HG03342 (cell line): Measurements from ENCODE around the gene CELSR1.
"Not testable (repeated sequence)": the region's sequence is repeated elsewhere in the genome, so short reads cannot be mapped to it uniquely, and the experiment has no call there.

ENCODE experiments used
- ATAC-seq: cut with Tn5 transposase; IDR thresholded peaks from one replicate; pipeline ENCODE4 v1.9.1; 2021; ENCODE audit warnings: mild to moderate bottlenecking, moderate library complexity; ENCODE audit not compliant: unreplicated experiment

CELSR1 gene

DNA sequence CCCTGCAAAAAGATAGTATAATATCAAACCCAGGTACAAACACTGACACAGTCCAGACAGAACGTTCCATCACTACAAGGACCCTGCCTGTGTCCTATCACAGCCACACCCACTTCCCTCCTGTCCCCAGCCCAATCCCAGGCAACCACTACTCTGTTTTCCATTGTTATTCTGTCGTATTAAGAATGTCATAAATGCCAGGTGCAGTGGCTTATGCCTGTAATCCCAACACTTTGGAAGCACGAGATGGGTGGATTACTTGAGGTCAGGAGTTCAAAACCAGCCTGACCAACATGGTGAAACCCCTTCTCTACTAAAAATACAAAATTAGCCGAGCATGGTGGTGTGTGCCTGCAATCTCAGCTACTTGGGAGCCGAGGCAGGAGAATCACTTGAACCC lies 112.9 kb downstream of the CELSR1 start:
- ATAC-seq: no peak

DNA sequence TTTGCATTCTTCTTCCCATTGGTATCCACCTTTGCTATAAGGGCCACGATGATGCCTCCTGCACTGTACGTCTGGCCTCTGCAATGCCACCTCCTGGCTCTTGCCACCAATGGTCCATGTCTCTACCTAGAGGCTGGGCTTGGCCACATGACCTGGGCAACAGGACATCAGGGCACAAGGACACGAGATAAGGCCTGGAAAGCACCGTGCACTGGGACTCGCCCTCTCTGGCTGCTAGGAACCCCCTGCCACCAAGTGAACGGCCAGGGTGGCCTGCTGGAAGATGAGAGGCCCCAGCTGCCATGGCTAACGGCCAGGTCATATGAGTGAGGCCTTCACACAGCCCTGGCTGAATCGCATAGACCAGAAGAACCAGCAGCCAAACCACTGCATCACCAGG lies 114.5 kb downstream of the CELSR1 start:
- no peak for ATAC-seq

- no peak for ATAC-seq
Observed at GRCh38 chr22:46421267-46421666, 116.2 kb downstream of the CELSR1 start.

DNA sequence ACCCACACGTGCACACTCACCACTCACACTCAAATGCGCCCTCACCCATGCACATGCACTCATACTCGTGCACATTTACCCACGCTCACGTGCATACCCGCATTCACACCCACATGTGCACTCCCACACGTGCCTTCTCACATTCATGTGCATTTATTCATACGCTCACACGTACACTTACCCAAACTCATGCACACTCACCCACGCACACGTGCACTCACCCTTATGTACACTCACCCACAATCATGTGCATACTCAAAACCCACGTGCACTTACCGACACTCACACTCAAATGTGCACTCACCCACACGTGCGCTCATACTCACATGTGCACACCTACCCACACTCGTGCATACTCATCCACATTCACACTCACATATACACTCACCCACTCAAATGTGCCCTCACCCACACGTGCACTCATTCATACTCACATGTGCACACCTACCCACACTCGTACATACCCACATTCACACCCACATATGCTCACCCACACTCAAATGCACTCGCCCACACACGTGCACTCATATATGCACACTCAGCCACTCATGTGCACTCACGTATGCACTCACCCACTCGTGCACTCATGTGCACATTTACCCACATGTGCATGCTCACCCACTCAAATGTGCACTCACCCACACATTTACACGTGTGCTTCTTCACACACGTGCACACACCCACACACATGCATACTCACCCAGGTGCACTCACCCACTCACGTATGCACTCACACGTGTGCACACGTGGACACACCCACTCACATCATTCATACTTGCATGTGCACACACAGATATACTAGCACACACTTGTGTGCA lies 117.5 kb downstream of the CELSR1 start:
- no peak for ATAC-seq

DNA sequence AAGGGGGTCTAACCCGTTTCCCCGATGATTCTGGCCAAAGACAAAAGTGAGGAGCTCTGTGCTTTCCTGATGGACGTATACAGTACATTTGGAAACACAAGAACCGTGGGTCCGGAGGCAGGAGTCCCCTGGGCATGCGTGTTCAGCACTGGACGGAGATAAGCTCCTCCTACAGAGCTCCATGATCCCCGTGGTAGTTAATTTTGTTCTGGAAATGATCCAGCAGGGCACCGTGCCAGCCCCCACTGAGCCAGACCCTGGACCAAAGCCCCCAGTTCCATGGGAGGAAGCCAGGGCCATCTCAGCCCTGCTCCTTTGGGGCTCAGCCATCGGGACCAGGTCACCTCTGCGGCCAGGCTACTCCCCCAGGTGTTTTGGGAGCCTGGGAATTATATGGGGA lies 118.6 kb downstream of the CELSR1 start:
- ATAC-seq: no peak

DNA sequence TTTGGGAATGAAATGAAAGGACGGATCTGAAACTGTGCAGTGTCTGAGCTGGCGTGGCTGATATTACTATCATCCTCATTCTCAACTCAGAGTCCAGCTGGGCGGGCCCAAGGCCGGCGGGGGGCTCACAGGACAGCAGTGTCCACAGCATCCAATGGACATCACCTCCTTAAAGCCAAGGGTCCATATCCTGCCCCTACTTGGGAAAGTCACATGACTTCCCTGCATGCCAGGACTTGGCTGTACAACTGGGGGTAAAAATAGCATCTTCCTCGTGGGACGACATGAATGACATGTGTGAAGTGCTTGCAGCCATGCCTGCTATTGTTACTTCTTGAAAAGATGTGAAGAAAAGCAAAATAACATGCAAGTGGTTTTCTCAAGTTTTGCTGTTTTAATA lies 119.7 kb downstream of the CELSR1 start:
- no peak for ATAC-seq

- no peak for ATAC-seq
Observed at GRCh38 chr22:46416891-46417580, 120.4 kb downstream of the CELSR1 start.

- no peak for ATAC-seq
Observed at GRCh38 chr22:46416520-46416871, 120.9 kb downstream of the CELSR1 start.

DNA sequence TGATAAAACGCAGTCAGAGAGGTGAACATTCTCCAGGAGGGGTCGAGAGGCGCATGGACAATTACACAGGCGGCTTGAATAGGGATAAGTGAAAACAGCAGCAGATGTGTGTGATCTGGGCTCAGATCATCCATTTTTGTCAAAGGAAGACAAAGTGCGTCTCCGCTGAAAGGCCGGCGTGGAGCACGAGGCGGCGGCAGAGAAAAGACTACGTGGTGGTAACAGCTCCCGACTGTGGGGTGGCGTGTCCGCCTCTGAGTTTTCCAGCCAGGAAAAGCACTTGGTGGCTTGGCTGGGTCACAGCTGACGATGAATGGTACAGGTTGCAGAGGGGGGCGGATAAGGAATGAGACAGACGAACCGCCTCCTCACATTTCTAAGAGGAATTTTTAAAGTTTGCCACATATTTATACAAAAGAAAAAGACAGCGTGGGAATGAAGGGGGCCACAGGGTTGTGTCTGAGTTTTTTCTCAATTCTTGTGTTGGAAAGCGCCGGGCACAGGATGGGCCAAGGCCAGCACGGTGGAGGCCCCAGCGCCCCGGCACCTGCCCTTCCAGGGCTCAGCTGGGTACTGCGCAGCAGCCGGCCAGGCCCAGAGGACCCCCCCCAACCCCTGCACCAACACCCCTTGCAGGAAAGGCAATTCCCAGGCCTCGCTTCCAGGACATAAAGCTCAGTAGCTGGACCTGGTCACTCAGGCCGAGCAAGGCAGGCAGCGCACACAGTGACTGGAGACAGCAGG lies 121.5 kb downstream of the CELSR1 start:
- no peak for ATAC-seq

- no peak for ATAC-seq
Observed at GRCh38 chr22:46414704-46415103, 122.7 kb downstream of the CELSR1 start.

DNA sequence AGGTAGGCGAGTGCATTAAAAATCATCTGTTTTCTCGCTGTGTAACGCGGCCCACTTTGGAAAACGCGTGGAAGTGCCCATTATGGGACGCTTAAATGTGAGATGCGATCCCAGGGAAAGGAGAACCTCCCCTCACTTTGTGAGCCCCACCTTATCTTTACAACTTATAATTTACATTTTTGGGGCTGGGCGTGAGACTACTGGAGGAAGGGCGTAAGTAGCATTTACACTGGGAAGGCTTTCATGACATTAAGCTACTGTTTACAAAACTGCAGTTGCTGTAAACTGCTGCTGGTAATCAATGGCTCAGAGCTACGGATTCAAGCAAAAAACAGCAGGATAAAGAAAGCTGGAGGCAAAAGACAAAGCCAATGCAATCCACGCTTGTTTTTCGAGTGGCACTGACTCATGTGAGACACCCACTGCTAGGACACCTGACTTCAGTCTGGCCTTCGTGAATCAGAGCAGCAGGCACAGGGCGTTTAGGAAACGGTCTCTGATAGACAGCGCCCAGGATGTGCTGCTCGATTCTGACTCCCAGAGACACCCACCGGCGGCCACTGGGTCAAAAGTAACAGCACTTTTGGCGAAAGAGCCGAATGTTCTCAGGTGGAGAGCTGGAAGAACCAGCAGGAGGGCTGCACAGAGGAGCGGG lies 123.6 kb downstream of the CELSR1 start:
- no peak for ATAC-seq

DNA sequence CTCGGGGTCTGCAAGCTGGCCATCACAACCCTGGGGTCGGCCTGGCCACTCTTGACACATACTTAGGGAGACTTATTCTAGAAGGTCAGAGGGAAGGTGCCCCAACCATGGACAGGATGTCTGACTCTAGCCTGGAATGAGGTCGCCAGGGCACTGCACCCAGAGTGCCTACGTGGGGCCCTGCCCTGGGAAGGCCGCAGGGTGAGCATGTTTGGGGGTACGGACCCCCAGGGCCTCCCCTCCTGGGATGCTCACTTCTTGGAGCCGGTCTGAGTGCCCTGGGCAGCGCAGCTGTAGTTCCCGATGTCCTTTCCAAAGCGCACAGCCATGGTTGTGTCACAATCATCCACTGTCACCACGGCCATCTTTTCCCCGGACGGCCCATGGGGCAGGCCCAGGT lies 126.1 kb downstream of the CELSR1 start:
- ATAC-seq: no peak

GRCh38 chr22:46410291-46410808 lies 127.1 kb downstream of the CELSR1 start:
- ATAC-seq: no peak

GRCh38 chr22:46409631-46410210 lies 127.7 kb downstream of the CELSR1 start:
- no peak for ATAC-seq

- no peak for ATAC-seq
Observed at GRCh38 chr22:46408568-46409506, 128.6 kb downstream of the CELSR1 start.

DNA sequence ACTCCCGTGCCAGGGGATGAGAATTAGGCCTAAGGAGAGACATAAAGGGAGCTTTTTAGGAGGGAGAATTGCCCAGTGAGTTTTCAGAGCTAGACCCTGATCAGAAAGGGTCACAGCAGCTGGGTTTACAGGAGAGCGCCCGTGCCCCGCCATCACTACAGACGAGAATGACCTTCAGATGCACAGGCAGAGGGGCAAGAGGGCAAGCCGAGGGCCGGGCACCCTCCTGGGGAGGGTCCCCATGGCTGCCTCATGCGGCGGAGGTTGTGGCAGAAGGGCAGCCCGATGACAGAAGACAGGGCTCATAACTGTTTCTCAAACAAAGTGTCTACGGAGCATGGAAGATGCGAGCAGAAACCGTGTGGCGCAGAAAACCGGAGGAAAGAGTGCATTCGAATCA lies 129.7 kb downstream of the CELSR1 start:
- no peak for ATAC-seq

GRCh38 chr22:46406791-46407190 lies 130.6 kb downstream of the CELSR1 start:
- ATAC-seq: no peak

GRCh38 chr22:46406349-46406748 lies 131.1 kb downstream of the CELSR1 start:
- no peak for ATAC-seq

DNA sequence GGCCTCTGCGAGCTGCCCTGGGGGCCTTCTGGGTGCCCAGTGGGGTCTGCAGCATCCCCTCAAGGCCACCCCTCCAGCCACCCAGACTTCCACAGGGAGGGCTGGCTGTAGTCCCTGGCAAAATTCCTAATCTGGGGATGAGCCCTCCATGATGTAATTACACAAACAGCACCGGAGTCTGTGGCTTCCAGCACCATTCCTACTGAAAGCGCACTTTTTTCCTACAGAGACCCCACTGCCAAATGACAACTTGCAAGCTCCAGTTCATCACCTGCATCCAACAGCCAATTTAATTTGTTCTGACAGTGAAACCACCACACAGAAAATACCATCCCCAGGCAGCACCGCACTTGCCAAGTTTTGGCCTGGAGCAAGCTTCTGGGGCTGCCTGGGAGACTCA lies 131.5 kb downstream of the CELSR1 start:
- ATAC-seq: no peak

DNA sequence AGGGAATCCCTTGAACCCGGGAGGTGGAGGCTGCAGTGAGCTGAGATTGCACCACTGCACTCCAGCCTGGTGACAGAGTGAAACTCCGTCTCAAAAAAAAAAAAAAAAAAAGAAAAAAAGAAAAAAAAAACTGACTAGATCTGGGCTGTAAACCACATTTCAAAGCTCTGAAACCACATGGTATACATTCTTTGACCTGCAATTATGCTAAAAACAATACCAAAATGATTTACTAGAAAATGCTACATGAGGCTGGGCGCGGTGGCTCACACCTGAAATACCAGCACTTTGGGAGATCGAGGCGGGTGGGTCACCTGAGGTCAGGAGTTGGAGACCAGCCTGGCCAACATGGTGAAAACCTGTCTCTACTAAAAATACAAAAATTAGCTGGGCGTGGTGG lies 133.5 kb downstream of the CELSR1 start:
- ATAC-seq: not testable (repeated sequence)
